ENCODE measurements around the gene SLC2A10. TPM values are rescaled to one million over a fixed set of nuclear protein-coding genes. Genes with fewer than 3 reads are reported as not detected.

SLC2A10 gene
- total RNA-seq, 4 donors from 2014 or later, result 20.8 to 31.5 (median 27.3) TPM

DNA sequence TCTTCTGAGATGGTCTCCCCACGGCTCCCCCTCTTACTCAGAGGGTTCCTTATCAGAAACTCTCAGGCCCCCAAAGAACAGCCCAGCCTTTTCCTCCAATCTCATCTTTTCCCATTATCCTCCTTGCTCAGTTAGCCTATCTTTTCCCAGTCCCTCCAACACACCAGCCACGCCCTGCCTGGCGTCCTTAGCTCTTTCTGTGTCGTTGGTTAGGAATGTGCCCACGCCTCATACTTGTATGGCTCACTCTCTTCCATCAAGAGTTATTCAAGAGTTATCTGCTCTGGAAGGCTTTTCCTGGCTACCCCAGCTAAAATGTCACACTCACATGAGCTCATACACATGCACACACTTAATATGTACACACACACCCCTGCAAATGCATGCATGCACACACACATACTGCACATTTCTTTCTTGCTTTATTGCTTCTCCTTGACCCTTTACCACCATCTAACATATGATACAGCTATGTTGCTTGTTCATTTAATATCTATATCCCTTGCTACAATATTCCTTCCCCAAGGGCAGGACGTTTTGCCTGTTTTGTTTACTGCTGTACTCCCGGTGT, 37.6 kb downstream of the SLC2A10 start:
- Histone ChIP-seq H3K4me3 (no peak overlapping the region), H3K27ac (no peak overlapping the region), H3K36me3 (no peaks in the 10 kb centered on the region), H3K4me1 (peaks cover 0 to 9% (median 0%) of the 10 kb centered on the region in 4 donors), H3K9me3 (no peaks in the 10 kb centered on the region), H3K27me3 (peaks cover 0 to 18% of the 10 kb centered on the region in 2 donors)
- WGBS, 2 donors, result 49 to 52% methylated on average over 7 of the region's 7 CpGs
- no peak for DNase-seq (ENCODE audit: low spot score in 2 of 2)
- no peak for TF ChIP-seq EP300 (IDR thresholded peaks at IDR 0.05)
- TF ChIP-seq POLR2A (IDR thresholded peaks at IDR 0.05), result no peak
- TF ChIP-seq, protein P1, sequence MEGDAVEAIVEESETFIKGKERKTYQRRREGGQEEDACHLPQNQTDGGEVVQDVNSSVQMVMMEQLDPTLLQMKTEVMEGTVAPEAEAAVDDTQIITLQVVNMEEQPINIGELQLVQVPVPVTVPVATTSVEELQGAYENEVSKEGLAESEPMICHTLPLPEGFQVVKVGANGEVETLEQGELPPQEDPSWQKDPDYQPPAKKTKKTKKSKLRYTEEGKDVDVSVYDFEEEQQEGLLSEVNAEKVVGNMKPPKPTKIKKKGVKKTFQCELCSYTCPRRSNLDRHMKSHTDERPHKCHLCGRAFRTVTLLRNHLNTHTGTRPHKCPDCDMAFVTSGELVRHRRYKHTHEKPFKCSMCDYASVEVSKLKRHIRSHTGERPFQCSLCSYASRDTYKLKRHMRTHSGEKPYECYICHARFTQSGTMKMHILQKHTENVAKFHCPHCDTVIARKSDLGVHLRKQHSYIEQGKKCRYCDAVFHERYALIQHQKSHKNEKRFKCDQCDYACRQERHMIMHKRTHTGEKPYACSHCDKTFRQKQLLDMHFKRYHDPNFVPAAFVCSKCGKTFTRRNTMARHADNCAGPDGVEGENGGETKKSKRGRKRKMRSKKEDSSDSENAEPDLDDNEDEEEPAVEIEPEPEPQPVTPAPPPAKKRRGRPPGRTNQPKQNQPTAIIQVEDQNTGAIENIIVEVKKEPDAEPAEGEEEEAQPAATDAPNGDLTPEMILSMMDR (IDR thresholded peaks at IDR 0.05), result no peak

DNA sequence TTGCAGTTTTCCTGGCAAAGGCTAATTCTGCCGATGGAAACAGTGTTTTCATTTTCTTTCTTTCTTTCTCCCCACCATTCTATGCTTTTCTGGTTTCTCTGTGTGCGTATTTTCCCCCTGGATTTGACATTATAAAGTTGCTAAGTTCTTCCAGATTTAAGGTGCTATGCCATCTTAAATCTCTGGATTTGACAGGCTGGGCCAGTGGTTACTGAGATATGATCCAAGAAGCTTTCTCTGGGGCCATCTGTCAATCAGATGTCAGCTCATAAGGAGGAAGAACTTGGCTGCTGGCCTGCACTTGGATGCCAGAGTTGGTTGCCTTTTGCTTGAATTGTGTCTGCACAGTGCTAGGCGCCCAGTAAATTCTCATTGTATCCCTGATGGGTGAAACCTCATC, 39.7 kb downstream of the SLC2A10 start:
- TF ChIP-seq POLR2A (IDR thresholded peaks at IDR 0.05), result no peak
- no peak for TF ChIP-seq EP300 (IDR thresholded peaks at IDR 0.05)
- TF ChIP-seq, protein P1 (IDR thresholded peaks at IDR 0.05), result no peak
- no peak overlapping the region for H3K4me3 ChIP-seq
- DNase-seq (ENCODE audit: low spot score in 2 of 2), result no peak
- 77% methylated on average over 3 of the region's 3 CpGs for WGBS, 2 donors
- peaks cover 0 to 16% (median 0%) of the 10 kb centered on the region in 4 donors for H3K4me1 ChIP-seq
- H3K27me3 ChIP-seq, result peaks cover 0 to 12% of the 10 kb centered on the region in 2 donors
- H3K9me3 ChIP-seq, result no peaks in the 10 kb centered on the region
- no peaks in the 10 kb centered on the region for H3K36me3 ChIP-seq
- no peak overlapping the region for H3K27ac ChIP-seq

DNA sequence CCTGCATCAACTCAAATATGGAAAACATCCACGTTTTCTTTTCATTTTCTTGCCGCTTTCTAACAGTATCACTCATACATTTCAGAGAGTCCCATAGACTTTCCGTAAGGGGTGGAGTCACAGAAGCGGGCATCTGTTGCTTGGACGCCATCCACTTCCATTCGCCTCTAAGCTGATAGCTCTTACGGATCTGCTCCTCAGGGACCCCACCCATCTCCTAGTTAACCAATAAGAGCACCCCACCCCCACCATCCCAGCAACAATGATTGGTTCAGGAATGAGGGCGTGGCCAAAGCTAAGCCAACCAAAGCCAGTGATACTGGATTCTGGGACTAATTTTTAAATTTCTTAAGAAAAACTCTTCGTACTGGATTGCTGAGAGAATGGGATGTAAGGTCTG, 42.4 kb downstream of the SLC2A10 start:
- Histone ChIP-seq H3K27me3 (no peaks in the 10 kb centered on the region), H3K36me3 (no peaks in the 10 kb centered on the region), H3K27ac (no peak overlapping the region), H3K4me1 (peaks cover 0 to 16% (median 0%) of the 10 kb centered on the region in 4 donors), H3K9me3 (no peaks in the 10 kb centered on the region), H3K4me3 (no peak overlapping the region)
- TF ChIP-seq EP300 (IDR thresholded peaks at IDR 0.05) (no peak), POLR2A (IDR thresholded peaks at IDR 0.05) (no peak)
- TF ChIP-seq, protein P1 (IDR thresholded peaks at IDR 0.05), result no peak
- no peak for DNase-seq (ENCODE audit: low spot score in 2 of 2)
- WGBS, 2 donors, result 69 to 75% methylated on average over 9 of the region's 9 CpGs

DNA sequence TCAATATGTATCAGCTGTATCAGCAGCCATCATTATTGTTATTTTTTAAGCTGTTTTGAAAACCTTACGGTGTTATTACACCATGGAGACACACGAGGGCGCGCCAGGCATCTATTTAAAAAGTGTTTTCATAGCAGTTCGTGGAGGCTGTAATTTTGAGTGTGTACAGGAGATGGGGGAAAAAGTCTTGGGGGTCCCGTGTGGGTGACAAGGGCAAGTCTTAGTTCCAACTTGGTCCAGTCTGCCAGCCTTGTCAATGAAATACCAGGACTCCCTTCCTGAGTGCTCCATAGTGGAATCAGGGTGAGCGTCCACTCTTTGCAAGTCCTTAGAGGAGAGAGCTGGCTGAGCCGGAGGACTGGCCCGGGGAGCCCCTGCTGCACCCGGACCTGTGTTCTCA, 43.3 kb downstream of the SLC2A10 start:
- H3K36me3 ChIP-seq, result no peaks in the 10 kb centered on the region
- TF ChIP-seq, protein P1 (IDR thresholded peaks at IDR 0.05), result peak; percentile 57 to 80 (median 74)
- no peak for TF ChIP-seq EP300 (IDR thresholded peaks at IDR 0.05)
- peak overlapping the region in 1 of 4 donors; percentile 39 for H3K27ac ChIP-seq
- 12 to 22% methylated on average over 10 of the region's 10 CpGs for WGBS, 2 donors
- H3K4me1 ChIP-seq, result peaks cover 0 to 19% (median 0%) of the 10 kb centered on the region in 4 donors
- H3K27me3 ChIP-seq, result no peaks in the 10 kb centered on the region
- no peak overlapping the region for H3K4me3 ChIP-seq
- H3K9me3 ChIP-seq, result no peaks in the 10 kb centered on the region
- DNase-seq (ENCODE audit: low spot score in 2 of 2), result peak; percentile 51 to 68

DNA sequence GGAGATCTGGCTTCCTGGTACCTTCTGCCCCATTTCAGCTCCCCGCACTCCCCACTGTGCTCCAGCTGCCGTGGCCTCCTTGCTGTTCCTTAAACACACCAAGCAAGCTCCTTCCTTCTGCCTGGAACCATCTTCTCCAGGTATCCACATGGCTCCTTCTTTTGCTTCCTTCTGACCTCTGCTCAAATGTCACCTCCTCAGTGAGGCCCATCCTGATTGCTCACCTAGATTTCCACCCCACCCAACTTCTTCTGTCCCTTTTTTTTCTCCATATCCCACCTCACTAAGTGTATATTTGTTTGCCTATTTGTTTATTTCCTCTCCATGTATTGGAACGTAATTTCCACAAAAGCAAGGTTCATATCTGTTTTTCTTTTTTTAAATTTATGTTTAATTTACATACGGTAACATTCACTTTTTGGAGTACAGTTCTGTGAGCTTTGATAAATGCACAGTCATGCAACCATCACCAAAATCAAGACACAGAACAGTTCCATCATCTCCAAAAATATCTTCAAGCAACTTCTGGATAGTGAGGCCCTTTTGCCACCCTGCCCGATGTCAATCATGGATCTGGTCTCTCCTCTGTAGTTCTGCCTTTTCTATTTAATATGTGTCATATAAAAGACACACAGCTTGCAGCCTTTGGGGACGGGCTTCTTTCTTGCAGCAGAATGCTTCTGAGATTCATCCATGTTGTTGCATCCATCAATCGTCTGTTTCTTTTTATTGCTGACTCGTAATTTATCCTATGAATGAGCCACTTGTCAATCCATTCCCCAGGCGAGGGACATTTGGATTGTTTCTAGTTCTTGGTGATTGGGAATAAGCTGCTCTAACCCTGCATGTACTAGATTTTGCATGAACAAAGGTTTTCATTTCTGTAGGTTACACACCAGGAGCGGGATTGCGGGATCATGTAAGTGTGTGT, 46.3 kb downstream of the SLC2A10 start:
- TF ChIP-seq EP300 (IDR thresholded peaks at IDR 0.05) (no peak), POLR2A (IDR thresholded peaks at IDR 0.05) (no peak)
- TF ChIP-seq, protein P1 (IDR thresholded peaks at IDR 0.05), result no peak
- WGBS, 2 donors, result 78 to 83% methylated on average over 11 of the region's 11 CpGs
- Histone ChIP-seq H3K4me3 (no peak overlapping the region), H3K9me3 (no peaks in the 10 kb centered on the region), H3K27ac (no peak overlapping the region), H3K4me1 (peaks cover 0 to 23% (median 0%) of the 10 kb centered on the region in 4 donors), H3K27me3 (no peaks in the 10 kb centered on the region), H3K36me3 (no peaks in the 10 kb centered on the region)
- DNase-seq (ENCODE audit: low spot score in 2 of 2), result no peak

All from tibial nerve (tissue), 4 donors.